GM23338 (cell line): Measurements from ENCODE around the gene GTF3C2. TPM values are rescaled to one million over a fixed set of nuclear protein-coding genes. Genes with fewer than 3 reads are reported as not detected.

Source experiments
- CREB1 ChIP-seq: fragments of 250-450 bp; sonication (Bioruptor Pico); IDR thresholded peaks from 2 replicates; pipeline ENCODE4 v1.5.0; 2020; ENCODE audit warnings: low read depth, mild to moderate bottlenecking, moderate library complexity
- JUNB ChIP-seq: IDR thresholded peaks from one replicate; pipeline ENCODE4 v1.6.1; 2016; ENCODE audit warnings: antibody characterized with exemption; ENCODE audit not compliant: unreplicated experiment
- NANOG ChIP-seq: IDR thresholded peaks from 2 replicates; pipeline ENCODE4 v1.6.1; 2016; ENCODE audit warnings: antibody characterized with exemption, borderline replicate concordance
- STAT1 ChIP-seq: IDR thresholded peaks from one replicate; pipeline ENCODE4 v1.6.1; 2016; ENCODE audit warnings: antibody characterized with exemption; ENCODE audit not compliant: unreplicated experiment
- ZNF331 ChIP-seq: fragments of 250-450 bp; sonication (Bioruptor Pico); IDR thresholded peaks from 2 replicates; pipeline ENCODE4 v1.5.0; 2020; ENCODE audit warnings: low read depth, mild to moderate bottlenecking, moderate library complexity
- polyA plus RNA-seq: library from polyadenylated mRNA; unstranded; fragments of >200 nt; fragmentation: Nextera tagmentation; extraction: Ambion mirVana; gene quantifications from 2 replicates; pipeline ENCODE4 v1.2.1, GENCODE V29; 2016
- total RNA-seq: library from RNA; depleted of rRNA; stranded (reverse); fragments of >200 nt; shearing (Covaris generic); gene quantifications from 2 replicates; pipeline ENCODE4 v1.2.3, GENCODE V29; 2014
- TF ChIP-seq, protein P1 (sequence below): fragments of 250-450 bp; sonication (Bioruptor Pico); IDR thresholded peaks from 2 replicates; pipeline ENCODE4 v1.5.0; 2020; ENCODE audit warnings: mild to moderate bottlenecking, moderate library complexity
- TF ChIP-seq, protein P2 (sequence below), 2 experiments: fragments of 200-600 bp in 1 of 2; sonication (generic) in 1 of 2; conservative IDR thresholded peaks; 2 replicates each; pipeline versions ENCODE4 v1.5.1 to v1.6.1; 2016 to 2017; ENCODE audit warnings: antibody characterized with exemption in 2 of 2, low read depth in 2 of 2, mild to moderate bottlenecking in 2 of 2, moderate library complexity in 1 of 2

Gene GTF3C2
- total and polyA plus RNA-seq, 2 experiments from 2014 or later: 69.1 to 118 TPM

DNA sequence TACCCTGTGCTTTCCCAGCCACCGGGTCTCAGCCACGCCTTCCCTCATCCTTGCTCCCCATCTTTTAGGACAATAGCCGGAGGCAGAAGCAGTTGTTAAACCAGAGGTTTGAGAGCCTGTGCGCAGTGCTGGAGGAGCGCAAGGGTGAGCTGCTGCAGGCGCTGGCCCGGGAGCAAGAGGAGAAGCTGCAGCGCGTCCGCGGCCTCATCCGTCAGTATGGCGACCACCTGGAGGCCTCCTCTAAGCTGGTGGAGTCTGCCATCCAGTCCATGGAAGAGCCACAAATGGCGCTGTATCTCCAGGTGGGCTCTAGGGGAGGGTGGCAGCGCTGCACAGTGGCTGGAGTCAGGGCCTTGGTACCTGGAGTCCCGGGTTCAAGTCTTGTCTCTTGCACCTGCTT, 51.0 kb downstream of the GTF3C2 start (continued):
- TF ChIP-seq, protein P1, sequence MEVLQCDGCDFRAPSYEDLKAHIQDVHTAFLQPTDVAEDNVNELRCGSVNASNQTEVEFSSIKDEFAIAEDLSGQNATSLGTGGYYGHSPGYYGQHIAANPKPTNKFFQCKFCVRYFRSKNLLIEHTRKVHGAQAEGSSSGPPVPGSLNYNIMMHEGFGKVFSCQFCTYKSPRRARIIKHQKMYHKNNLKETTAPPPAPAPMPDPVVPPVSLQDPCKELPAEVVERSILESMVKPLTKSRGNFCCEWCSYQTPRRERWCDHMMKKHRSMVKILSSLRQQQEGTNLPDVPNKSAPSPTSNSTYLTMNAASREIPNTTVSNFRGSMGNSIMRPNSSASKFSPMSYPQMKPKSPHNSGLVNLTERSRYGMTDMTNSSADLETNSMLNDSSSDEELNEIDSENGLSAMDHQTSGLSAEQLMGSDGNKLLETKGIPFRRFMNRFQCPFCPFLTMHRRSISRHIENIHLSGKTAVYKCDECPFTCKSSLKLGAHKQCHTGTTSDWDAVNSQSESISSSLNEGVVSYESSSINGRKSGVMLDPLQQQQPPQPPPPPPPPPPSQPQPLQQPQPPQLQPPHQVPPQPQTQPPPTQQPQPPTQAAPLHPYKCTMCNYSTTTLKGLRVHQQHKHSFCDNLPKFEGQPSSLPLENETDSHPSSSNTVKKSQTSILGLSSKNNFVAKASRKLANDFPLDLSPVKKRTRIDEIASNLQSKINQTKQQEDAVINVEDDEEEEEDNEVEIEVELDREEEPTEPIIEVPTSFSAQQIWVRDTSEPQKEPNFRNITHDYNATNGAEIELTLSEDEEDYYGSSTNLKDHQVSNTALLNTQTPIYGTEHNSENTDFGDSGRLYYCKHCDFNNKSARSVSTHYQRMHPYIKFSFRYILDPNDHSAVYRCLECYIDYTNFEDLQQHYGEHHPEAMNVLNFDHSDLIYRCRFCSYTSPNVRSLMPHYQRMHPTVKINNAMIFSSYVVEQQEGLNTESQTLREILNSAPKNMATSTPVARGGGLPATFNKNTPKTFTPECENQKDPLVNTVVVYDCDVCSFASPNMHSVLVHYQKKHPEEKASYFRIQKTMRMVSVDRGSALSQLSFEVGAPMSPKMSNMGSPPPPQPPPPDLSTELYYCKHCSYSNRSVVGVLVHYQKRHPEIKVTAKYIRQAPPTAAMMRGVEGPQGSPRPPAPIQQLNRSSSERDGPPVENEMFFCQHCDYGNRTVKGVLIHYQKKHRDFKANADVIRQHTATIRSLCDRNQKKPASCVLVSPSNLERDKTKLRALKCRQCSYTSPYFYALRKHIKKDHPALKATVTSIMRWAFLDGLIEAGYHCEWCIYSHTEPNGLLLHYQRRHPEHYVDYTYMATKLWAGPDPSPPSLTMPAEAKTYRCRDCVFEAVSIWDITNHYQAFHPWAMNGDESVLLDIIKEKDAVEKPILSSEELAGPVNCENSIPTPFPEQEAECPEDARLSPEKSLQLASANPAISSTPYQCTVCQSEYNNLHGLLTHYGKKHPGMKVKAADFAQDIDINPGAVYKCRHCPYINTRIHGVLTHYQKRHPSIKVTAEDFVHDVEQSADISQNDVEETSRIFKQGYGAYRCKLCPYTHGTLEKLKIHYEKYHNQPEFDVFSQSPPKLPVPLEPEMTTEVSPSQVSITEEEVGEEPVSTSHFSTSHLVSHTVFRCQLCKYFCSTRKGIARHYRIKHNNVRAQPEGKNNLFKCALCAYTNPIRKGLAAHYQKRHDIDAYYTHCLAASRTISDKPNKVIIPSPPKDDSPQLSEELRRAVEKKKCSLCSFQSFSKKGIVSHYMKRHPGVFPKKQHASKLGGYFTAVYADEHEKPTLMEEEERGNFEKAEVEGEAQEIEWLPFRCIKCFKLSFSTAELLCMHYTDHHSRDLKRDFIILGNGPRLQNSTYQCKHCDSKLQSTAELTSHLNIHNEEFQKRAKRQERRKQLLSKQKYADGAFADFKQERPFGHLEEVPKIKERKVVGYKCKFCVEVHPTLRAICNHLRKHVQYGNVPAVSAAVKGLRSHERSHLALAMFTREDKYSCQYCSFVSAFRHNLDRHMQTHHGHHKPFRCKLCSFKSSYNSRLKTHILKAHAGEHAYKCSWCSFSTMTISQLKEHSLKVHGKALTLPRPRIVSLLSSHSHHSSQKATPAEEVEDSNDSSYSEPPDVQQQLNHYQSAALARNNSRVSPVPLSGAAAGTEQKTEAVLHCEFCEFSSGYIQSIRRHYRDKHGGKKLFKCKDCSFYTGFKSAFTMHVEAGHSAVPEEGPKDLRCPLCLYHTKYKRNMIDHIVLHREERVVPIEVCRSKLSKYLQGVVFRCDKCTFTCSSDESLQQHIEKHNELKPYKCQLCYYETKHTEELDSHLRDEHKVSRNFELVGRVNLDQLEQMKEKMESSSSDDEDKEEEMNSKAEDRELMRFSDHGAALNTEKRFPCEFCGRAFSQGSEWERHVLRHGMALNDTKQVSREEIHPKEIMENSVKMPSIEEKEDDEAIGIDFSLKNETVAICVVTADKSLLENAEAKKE (CRISPR knock-in tag): no peak
- TF ChIP-seq, protein P2, sequence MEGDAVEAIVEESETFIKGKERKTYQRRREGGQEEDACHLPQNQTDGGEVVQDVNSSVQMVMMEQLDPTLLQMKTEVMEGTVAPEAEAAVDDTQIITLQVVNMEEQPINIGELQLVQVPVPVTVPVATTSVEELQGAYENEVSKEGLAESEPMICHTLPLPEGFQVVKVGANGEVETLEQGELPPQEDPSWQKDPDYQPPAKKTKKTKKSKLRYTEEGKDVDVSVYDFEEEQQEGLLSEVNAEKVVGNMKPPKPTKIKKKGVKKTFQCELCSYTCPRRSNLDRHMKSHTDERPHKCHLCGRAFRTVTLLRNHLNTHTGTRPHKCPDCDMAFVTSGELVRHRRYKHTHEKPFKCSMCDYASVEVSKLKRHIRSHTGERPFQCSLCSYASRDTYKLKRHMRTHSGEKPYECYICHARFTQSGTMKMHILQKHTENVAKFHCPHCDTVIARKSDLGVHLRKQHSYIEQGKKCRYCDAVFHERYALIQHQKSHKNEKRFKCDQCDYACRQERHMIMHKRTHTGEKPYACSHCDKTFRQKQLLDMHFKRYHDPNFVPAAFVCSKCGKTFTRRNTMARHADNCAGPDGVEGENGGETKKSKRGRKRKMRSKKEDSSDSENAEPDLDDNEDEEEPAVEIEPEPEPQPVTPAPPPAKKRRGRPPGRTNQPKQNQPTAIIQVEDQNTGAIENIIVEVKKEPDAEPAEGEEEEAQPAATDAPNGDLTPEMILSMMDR (conservative IDR thresholded peaks at IDR 0.05; ENCODE audit: low read depth in 2 of 2): no peak
- TF ChIP-seq JUNB: no peak
- no peak for TF ChIP-seq ZNF331 (CRISPR knock-in tag)
- no peak for TF ChIP-seq STAT1
- no peak for TF ChIP-seq CREB1 (CRISPR knock-in tag)
- no peak for TF ChIP-seq NANOG
